Lung (tissue), 12 donors: ENCODE data around the gene ADAMTSL1. TPM values are rescaled to one million over a fixed set of nuclear protein-coding genes. Genes with fewer than 3 reads are reported as not detected.
A peak's percentile ranks its signal among the peaks of the same experiment; 100 is the strongest.

ENCODE experiments used
- ATAC-seq: fragments of 200-7000 bp; cut with Tn5 transposase; one replicate; pipeline ENCODE4 v1.9.1; 2020; ENCODE audit warnings: moderate number of reproducible peaks; ENCODE audit not compliant: insufficient read depth, low FRiP score
- DNase-seq, 3 donors: peaks; one replicate each; pipeline ENCODE4 v3.0.0-alpha.2; 2013 to 2017
- H3K27ac ChIP-seq, 2 donors: one replicate each; pipeline ENCODE4 v1.5.1; 2013; ENCODE audit warnings: mild to moderate bottlenecking in 2 of 2, moderate library complexity in 2 of 2, control low read depth in 1 of 2, inconsistent platforms in 1 of 2, low read depth in 1 of 2, low read length in 1 of 2
- H3K27me3 ChIP-seq, 3 donors: one replicate each; pipeline ENCODE4 v1.5.1; 2013; ENCODE audit warnings: low read length in 2 of 3; ENCODE audit not compliant: control insufficient read depth in 3 of 3, insufficient read depth in 3 of 3
- H3K36me3 ChIP-seq, 4 donors: one replicate each; pipeline ENCODE4 v1.5.1; 2013; ENCODE audit warnings: low read length in 4 of 4, mild to moderate bottlenecking in 1 of 4, moderate library complexity in 1 of 4; ENCODE audit not compliant: control insufficient read depth in 4 of 4, insufficient read depth in 4 of 4
- H3K4me1 ChIP-seq, 5 donors: one replicate each; pipeline ENCODE4 v1.5.1; 2013; ENCODE audit warnings: low read length in 5 of 5, mild to moderate bottlenecking in 2 of 5, moderate library complexity in 1 of 5; ENCODE audit not compliant: control insufficient read depth in 5 of 5, insufficient read depth in 5 of 5
- H3K4me3 ChIP-seq: one replicate; pipeline ENCODE4 v1.5.1; 2013; ENCODE audit warnings: mild to moderate bottlenecking, control low read depth, moderate library complexity
- H3K9ac ChIP-seq, 2 donors: one replicate each; pipeline ENCODE4 v1.5.1; 2013; ENCODE audit warnings: low read length in 2 of 2, control low read depth in 1 of 2; ENCODE audit not compliant: insufficient read depth in 1 of 2
- H3K9me3 ChIP-seq, 4 donors: one replicate each; pipeline ENCODE4 v1.5.1; 2013; ENCODE audit warnings: low read length in 3 of 4, mild to moderate bottlenecking in 1 of 4, moderate library complexity in 1 of 4; ENCODE audit not compliant: control insufficient read depth in 4 of 4, insufficient read depth in 3 of 4
- CTCF ChIP-seq: IDR thresholded peaks from 2 replicates; pipeline ENCODE4 v1.5.1; 2012; ENCODE audit warnings: mild to moderate bottlenecking; ENCODE audit errors: control extremely low read depth, extremely low read depth
- WGBS, 2 donors: extraction: QIAGEN DNeasy Blood & Tissue Kit; methylation state at CpG; one replicate each; pipeline ENCODE4 v1.1.7; 2013; 5-methylcytosine and 5-hydroxymethylcytosine counted together
- polyA plus RNA-seq, 2 donors: library from polyadenylated mRNA; stranded (reverse); fragments of 200-250 nt; gene quantifications; one replicate each; pipeline ENCODE4 v1.2.1, GENCODE V29; 2013
- total RNA-seq, 2 donors: library from RNA; depleted of rRNA in 1 of 2; stranded (reverse); fragments of >200 nt in 1 of 2; gene quantifications; one replicate each; pipeline ENCODE4 v1.2.1, GENCODE V29; 2014 to 2021
- donor health status: control.
- donor health status: control.
- donor health status: Bipolar disorder and iron deficiency.
- donor health status: healthy.
- donor health status: DM: yes; HTN: yes; CAD: no.

ADAMTSL1 gene
- total and polyA plus RNA-seq, 4 donors = 0.25 to 36.2 (median 1.4) TPM

GRCh38 chr9:18746631-18747030 lies 272.7 kb downstream of the ADAMTSL1 start:
- Histone ChIP-seq H3K36me3 (no peaks in the 10 kb centered on the region), H3K9me3 (no peaks in the 10 kb centered on the region), H3K27ac (no peak overlapping the region), H3K27me3 (peaks cover 0 to 2% (median 0%) of the 10 kb centered on the region in 3 donors), H3K4me3 (no peak overlapping the region), H3K4me1 (peaks cover 0 to 39% (median 7%) of the 10 kb centered on the region in 5 donors), H3K9ac (no peak overlapping the region)
- TF ChIP-seq CTCF = no peak
- 33 to 58% methylated on average over 1 of the region's 1 CpG for WGBS, 2 donors
- DNase-seq (peak in 2 of 3 donors; percentile 57 to 58), ATAC-seq (no peak)

DNA sequence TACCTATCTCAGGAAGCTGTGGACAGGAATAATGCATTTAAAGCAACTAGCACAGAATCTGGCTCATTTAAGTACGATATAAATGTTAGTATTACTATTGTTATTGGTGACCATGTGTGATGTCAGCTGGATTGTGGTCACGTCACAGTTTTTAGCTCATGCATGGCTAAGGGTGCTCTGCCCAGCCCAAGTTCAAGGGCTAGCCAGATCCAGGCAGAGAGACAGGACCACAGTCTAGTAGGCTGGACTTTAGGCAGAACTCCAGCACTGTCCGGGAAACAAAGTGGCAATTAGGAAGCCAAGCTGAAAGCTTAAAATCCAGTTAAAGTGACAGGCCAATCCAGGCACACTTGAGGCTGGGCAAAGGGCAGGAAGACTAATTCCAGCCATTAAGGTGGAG lies 273.6 kb downstream of the ADAMTSL1 start:
- ATAC-seq = no peak
- Histone ChIP-seq H3K4me1 (peaks cover 0 to 39% (median 7%) of the 10 kb centered on the region in 5 donors), H3K4me3 (no peak overlapping the region), H3K27me3 (no peaks in the 10 kb centered on the region), H3K27ac (no peak overlapping the region), H3K36me3 (no peaks in the 10 kb centered on the region), H3K9ac (no peak overlapping the region), H3K9me3 (no peaks in the 10 kb centered on the region)
- 51 to 69% methylated on average over 3 of the region's 3 CpGs for WGBS, 2 donors
- no peak for TF ChIP-seq CTCF
- DNase-seq = peak in 1 of 3 donors; percentile 33

DNA sequence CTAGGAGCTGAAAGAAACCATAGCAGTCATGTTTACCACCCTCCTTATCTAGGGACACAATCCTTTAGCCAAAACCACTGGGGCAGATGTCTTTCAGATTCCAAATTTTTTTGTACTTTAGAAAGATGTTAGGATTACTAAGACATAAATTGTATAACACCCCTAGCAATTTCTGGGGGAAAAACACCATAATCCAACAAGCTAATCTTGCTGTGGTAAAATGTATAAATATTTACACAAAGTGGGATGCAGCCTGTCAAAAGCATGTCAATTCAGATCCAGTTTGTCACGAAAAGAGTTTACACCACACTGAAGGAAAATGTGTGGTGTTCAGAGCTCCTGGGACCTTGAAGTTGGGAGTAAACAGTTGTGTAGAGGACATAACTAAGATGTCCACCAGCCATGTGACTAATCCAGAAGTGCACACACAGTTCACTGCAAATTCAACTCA lies 274.3 kb downstream of the ADAMTSL1 start:
- Histone ChIP-seq H3K4me1 (peaks cover 0 to 39% (median 7%) of the 10 kb centered on the region in 5 donors), H3K4me3 (no peak overlapping the region), H3K9ac (no peak overlapping the region), H3K36me3 (no peaks in the 10 kb centered on the region), H3K27ac (no peak overlapping the region), H3K27me3 (no peaks in the 10 kb centered on the region), H3K9me3 (no peaks in the 10 kb centered on the region)
- WGBS, 2 donors = 45 to 65% methylated on average over 1 of the region's 1 CpG
- peak; percentile 25 to 71 (median 71) for DNase-seq
- ATAC-seq = no peak
- TF ChIP-seq CTCF = no peak

DNA sequence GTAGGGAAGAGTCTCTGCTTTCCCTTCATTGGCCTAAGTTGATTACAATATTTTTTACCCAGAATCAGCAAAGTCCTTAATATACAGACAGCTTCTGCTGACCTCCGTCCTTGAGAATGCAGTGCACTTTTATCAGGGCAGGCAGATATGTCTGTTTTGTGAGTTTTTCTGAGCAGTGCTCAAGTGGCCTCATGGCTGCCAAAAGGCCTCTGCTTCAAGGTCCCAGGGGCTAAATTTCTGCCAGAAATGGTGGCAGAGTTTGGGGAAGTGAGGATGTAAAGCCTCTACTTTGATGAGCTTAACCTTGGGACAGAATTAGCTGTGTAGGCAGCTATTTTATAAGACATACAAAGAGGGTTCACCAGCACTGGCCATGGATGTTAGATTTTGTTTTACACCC lies 275.8 kb downstream of the ADAMTSL1 start:
- Histone ChIP-seq H3K9me3 (no peaks in the 10 kb centered on the region), H3K36me3 (no peaks in the 10 kb centered on the region), H3K27me3 (no peaks in the 10 kb centered on the region), H3K4me1 (peaks cover 0 to 28% (median 7%) of the 10 kb centered on the region in 5 donors), H3K27ac (no peak overlapping the region), H3K4me3 (no peak overlapping the region), H3K9ac (no peak overlapping the region)
- WGBS, 2 donors = 75 to 90% methylated on average over 1 of the region's 1 CpG
- ATAC-seq = no peak
- no peak for TF ChIP-seq CTCF
- DNase-seq = no peak
